Right lobe of liver (tissue), 4 donors: ENCODE data around the gene LRRC8E.

Experiments used
- CTCF ChIP-seq, 4 donors: fragments of 200-600 bp in 3 of 4; fragments of 450-650 bp in 1 of 4; IDR thresholded peaks; one replicate each; pipeline versions ENCODE4 v1.5.1 to v1.8.0; 2016 to 2022; ENCODE audit warnings: antibody characterized with exemption in 4 of 4, mild to moderate bottlenecking in 2 of 4
- POLR2A ChIP-seq: fragments of 450-650 bp; IDR thresholded peaks from one replicate; pipeline ENCODE4 v1.6.1; 2017; ENCODE audit warnings: antibody characterized with exemption, mild to moderate bottlenecking
- donor health status: DM: no; HTN: no; CAD: no.
- donor health status: DM: no; HTN: no; CAD: no.
- donor health status: DM: no; HTN: yes; CAD: no.

- TF ChIP-seq POLR2A: no peak
- TF ChIP-seq CTCF (IDR thresholded peaks at IDR 0.05): no peak
These were observed 15.8 kb upstream of the LRRC8E start for GRCh38 chr19:7872306-7873204.
